Measurements from ENCODE around the gene DPYSL3. TPM values are rescaled to one million over a fixed set of nuclear protein-coding genes. Genes with fewer than 3 reads are reported as not detected.

DPYSL3 gene
- polyA plus RNA-seq, 1 donor from 2014 or later = 689 TPM

- H3K9me3 ChIP-seq (ENCODE audit: low read length) = no peaks in the 10 kb centered on the region
- H3K27ac ChIP-seq (ENCODE audit: low read length) = no peak overlapping the region
- H3K79me2 ChIP-seq (replicated peaks; ENCODE audit: insufficient read depth, low read length) = peaks cover 11% of the 10 kb centered on the region
- H3K9me2 ChIP-seq (ENCODE audit: insufficient read depth, low read length) = no peaks in the 10 kb centered on the region
- H2AFZ ChIP-seq (ENCODE audit: low read depth, low read length) = no peak overlapping the region
- no peak overlapping the region for H3K4me2 ChIP-seq (ENCODE audit: low read length)
- H3K9ac ChIP-seq (ENCODE audit: low read length) = no peak overlapping the region
- H4K20me1 ChIP-seq (ENCODE audit: insufficient read depth) = peaks cover 6% of the 10 kb centered on the region
- H3K4me3 ChIP-seq (ENCODE audit: low read length) = no peak overlapping the region
- no peaks in the 10 kb centered on the region for H3K27me3 ChIP-seq (ENCODE audit: insufficient read depth, low read depth, low read length)
- H3K36me3 ChIP-seq (ENCODE audit: insufficient read depth, low read length) = peaks cover 52% of the 10 kb centered on the region
- no peaks in the 10 kb centered on the region for H3F3A ChIP-seq (ENCODE audit: insufficient read depth, low read length, poor library complexity, severe bottlenecking)
- no peak for TF ChIP-seq REST (IDR thresholded peaks at IDR 0.05; ENCODE audit: borderline replicate concordance)
- TF ChIP-seq, protein P1, sequence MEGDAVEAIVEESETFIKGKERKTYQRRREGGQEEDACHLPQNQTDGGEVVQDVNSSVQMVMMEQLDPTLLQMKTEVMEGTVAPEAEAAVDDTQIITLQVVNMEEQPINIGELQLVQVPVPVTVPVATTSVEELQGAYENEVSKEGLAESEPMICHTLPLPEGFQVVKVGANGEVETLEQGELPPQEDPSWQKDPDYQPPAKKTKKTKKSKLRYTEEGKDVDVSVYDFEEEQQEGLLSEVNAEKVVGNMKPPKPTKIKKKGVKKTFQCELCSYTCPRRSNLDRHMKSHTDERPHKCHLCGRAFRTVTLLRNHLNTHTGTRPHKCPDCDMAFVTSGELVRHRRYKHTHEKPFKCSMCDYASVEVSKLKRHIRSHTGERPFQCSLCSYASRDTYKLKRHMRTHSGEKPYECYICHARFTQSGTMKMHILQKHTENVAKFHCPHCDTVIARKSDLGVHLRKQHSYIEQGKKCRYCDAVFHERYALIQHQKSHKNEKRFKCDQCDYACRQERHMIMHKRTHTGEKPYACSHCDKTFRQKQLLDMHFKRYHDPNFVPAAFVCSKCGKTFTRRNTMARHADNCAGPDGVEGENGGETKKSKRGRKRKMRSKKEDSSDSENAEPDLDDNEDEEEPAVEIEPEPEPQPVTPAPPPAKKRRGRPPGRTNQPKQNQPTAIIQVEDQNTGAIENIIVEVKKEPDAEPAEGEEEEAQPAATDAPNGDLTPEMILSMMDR (IDR thresholded peaks at IDR 0.05; ENCODE audit: poor library complexity, severe bottlenecking) = no peak
- no peak for TF ChIP-seq EZH2 (IDR thresholded peaks at IDR 0.05; ENCODE audit: borderline replicate concordance, insufficient read depth, low read length, poor library complexity, severe bottlenecking)
These were observed 103.2 kb downstream of the DPYSL3 start for GRCh38 chr5:147406636-147407035.

GRCh38 chr5:147404706-147405105, 105.2 kb downstream of the DPYSL3 start:
- Histone ChIP-seq H3K4me2 (ENCODE audit: low read length) (no peak overlapping the region), H4K20me1 (ENCODE audit: insufficient read depth) (peaks cover 9% of the 10 kb centered on the region), H3K9me2 (ENCODE audit: insufficient read depth, low read length) (no peaks in the 10 kb centered on the region), H3F3A (ENCODE audit: insufficient read depth, low read length, poor library complexity, severe bottlenecking) (no peaks in the 10 kb centered on the region), H3K36me3 (ENCODE audit: insufficient read depth, low read length) (peaks cover 62% of the 10 kb centered on the region), H3K79me2 (replicated peaks; ENCODE audit: insufficient read depth, low read length) (peaks cover 8% of the 10 kb centered on the region), H3K27me3 (ENCODE audit: insufficient read depth, low read depth, low read length) (no peaks in the 10 kb centered on the region), H3K9me3 (ENCODE audit: low read length) (no peaks in the 10 kb centered on the region), H3K4me3 (ENCODE audit: low read length) (no peak overlapping the region), H3K9ac (ENCODE audit: low read length) (no peak overlapping the region), H3K27ac (ENCODE audit: low read length) (no peak overlapping the region), H2AFZ (ENCODE audit: low read depth, low read length) (no peak overlapping the region)
- no peak for TF ChIP-seq EZH2 (IDR thresholded peaks at IDR 0.05; ENCODE audit: borderline replicate concordance, insufficient read depth, low read length, poor library complexity, severe bottlenecking)
- no peak for TF ChIP-seq REST (IDR thresholded peaks at IDR 0.05; ENCODE audit: borderline replicate concordance)
- TF ChIP-seq RAD21 (conservative IDR thresholded peaks at IDR 0.05) = no peak
- TF ChIP-seq SMC3 (conservative IDR thresholded peaks at IDR 0.05; ENCODE audit: poor library complexity) = no peak
- TF ChIP-seq, protein P1 (IDR thresholded peaks at IDR 0.05; ENCODE audit: poor library complexity, severe bottlenecking) = no peak
- no peak for TF ChIP-seq EP300 (conservative IDR thresholded peaks at IDR 0.05; ENCODE audit: poor library complexity, severe bottlenecking)
- no peak for TF ChIP-seq POLR2AphosphoS5 (IDR thresholded peaks at IDR 0.05)
- no peak for TF ChIP-seq TAF1 (IDR thresholded peaks at IDR 0.05; ENCODE audit: low read depth)
- no peak for TF ChIP-seq MXI1 (conservative IDR thresholded peaks at IDR 0.05; ENCODE audit: poor library complexity, severe bottlenecking)
